Uterus (tissue), 4 donors: Measurements from ENCODE around the gene ARHGEF10L. TPM values are rescaled to one million over a fixed set of nuclear protein-coding genes. Genes with fewer than 3 reads are reported as not detected.
"Not testable (repeated sequence)": the region's sequence is repeated elsewhere in the genome, so short reads cannot be mapped to it uniquely, and the experiment has no call there.

Source experiments
- DNase-seq, 2 donors: peaks; one replicate each; pipeline ENCODE4 v3.0.0-alpha.2; 2019 to 2020
- H3K27ac ChIP-seq, 2 donors: fragments of 200-600 bp; sonication (generic); 1 replicate in 1 of 2; 2 replicates in 1 of 2; pipeline ENCODE4 v1.5.1; 2016 to 2018
- H3K27me3 ChIP-seq, 2 donors: fragments of 200-600 bp; sonication (generic); one replicate each; pipeline ENCODE4 v1.5.1; 2018 to 2019; ENCODE audit warnings: control low read depth in 1 of 2
- H3K36me3 ChIP-seq, 2 donors: fragments of 200-600 bp; sonication (generic); one replicate each; pipeline ENCODE4 v1.5.1; 2019; ENCODE audit warnings: control low read depth in 1 of 2
- H3K4me1 ChIP-seq, 2 donors: fragments of 200-600 bp; sonication (generic); one replicate each; pipeline ENCODE4 v1.5.1; 2018 to 2019; ENCODE audit warnings: control low read depth in 1 of 2
- H3K4me3 ChIP-seq, 2 donors: fragments of 200-600 bp; sonication (generic); 1 replicate in 1 of 2; 2 replicates in 1 of 2; pipeline ENCODE4 v1.5.1; 2018 to 2019; ENCODE audit warnings: mild to moderate bottlenecking in 1 of 2
- H3K9me3 ChIP-seq, 2 donors: fragments of 200-600 bp; sonication (generic); one replicate each; pipeline ENCODE4 v1.5.1; 2019; ENCODE audit warnings: control low read depth in 1 of 2
- POLR2A ChIP-seq, 2 donors: fragments of 450-650 bp; IDR thresholded peaks; one replicate each; pipeline ENCODE4 v1.6.1; 2016; ENCODE audit warnings: antibody characterized with exemption in 2 of 2, mild to moderate bottlenecking in 1 of 2, moderate library complexity in 1 of 2
- intact Hi-C: fragments of 100-400 bp; cut with DNase I; formaldehyde crosslinking; loops from one replicate; pipeline ENCODE4 v1.15.1; 2023; ENCODE audit warnings: low total_unique reads
- total RNA-seq, 4 donors: library from RNA; depleted of rRNA in 3 of 4; stranded (reverse); fragments of >200 nt in 3 of 4; gene quantifications; one replicate each; pipeline versions ENCODE4 v1.1.0 to v1.2.4, GENCODE V29; 2014 to 2023
- TF ChIP-seq, protein P1 (sequence below), 4 experiments: fragments of 200-600 bp in 2 of 4; fragments of 450-650 bp in 2 of 4; sonication (generic) in 2 of 4; IDR thresholded peaks; one replicate each; pipeline ENCODE4 v1.5.1; 2016 to 2019; ENCODE audit warnings: antibody characterized with exemption in 4 of 4, mild to moderate bottlenecking in 2 of 4, moderate library complexity in 1 of 4
- donor health status: DM: yes; HTN: yes; CAD: no.

Gene ARHGEF10L
- total RNA-seq, 4 donors from 2014 or later, result 5.6 to 61.9 (median 19.1) TPM

DNA sequence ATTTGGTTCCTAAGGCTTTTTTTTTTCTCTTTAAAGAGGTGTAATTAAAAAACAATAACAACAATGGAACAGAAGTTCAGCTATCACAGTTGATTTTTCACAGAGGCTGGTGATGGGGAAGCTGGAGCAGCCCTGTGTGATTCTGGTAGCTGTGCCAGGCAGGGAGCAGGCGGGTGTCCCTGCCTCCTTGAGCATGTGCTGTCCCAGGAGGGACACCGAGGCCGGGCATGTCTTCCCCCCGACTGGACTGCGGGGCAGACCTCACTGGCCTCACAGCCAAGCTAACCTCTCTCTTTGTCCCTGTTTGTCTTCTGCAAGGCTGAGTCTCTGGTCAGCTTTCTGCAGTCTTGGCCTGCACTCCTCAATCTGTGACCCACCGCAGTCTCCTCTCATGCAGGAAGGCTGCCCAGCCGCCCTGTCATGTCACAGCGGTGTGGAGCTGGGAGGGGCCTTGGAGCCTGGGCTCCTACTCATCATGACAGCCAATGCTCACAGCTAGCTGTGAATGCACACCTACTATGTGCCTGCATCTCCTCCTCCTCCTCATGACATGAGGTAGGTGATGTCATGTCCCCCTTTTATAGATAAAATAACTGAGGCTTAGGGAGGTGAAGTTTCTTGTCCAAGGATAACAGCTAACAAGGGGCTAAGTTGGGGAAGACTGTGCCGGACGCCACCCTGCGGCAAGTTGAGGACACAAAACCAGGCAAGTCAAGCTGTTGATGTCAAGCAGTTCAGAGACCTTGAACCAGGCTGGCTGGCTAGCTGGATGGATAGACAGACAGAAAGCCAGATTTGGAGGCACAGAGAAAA, 205.4 kb downstream of the ARHGEF10L start:
- no peak overlapping the region for H3K27ac ChIP-seq
- TF ChIP-seq, protein P1, sequence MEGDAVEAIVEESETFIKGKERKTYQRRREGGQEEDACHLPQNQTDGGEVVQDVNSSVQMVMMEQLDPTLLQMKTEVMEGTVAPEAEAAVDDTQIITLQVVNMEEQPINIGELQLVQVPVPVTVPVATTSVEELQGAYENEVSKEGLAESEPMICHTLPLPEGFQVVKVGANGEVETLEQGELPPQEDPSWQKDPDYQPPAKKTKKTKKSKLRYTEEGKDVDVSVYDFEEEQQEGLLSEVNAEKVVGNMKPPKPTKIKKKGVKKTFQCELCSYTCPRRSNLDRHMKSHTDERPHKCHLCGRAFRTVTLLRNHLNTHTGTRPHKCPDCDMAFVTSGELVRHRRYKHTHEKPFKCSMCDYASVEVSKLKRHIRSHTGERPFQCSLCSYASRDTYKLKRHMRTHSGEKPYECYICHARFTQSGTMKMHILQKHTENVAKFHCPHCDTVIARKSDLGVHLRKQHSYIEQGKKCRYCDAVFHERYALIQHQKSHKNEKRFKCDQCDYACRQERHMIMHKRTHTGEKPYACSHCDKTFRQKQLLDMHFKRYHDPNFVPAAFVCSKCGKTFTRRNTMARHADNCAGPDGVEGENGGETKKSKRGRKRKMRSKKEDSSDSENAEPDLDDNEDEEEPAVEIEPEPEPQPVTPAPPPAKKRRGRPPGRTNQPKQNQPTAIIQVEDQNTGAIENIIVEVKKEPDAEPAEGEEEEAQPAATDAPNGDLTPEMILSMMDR (IDR thresholded peaks at IDR 0.05), result no peak
- TF ChIP-seq POLR2A (IDR thresholded peaks at IDR 0.05), result no peak
- no peaks in the 10 kb centered on the region for H3K4me1 ChIP-seq
- H3K36me3 ChIP-seq, result no peaks in the 10 kb centered on the region
- intact Hi-C loops, result no loop called here
- no peaks in the 10 kb centered on the region for H3K27me3 ChIP-seq
- DNase-seq, result no peak
- H3K4me3 ChIP-seq, result no peak overlapping the region
- no peaks in the 10 kb centered on the region for H3K9me3 ChIP-seq

DNA sequence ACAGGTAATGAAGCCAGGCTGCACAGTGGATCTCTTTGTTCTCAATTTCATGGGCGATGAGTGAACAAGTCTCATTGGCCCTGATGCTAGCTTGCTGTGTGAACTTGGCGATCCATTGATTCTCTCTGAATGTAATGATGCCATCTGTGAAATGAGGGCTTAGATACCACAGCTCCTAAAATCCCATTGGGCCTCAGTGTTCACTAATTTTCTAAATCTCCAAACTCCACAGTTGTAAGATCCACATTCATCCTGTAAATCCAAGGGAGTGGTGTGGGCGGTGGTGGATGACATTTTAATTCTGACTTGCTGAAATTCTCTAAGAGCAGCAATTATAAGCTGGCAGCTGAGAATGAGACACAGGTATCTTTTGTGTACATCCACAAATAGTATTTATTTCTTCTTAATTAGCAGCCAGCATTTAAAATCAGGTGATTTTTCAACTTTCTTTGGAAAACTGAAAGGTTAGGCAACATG, 206.0 kb downstream of the ARHGEF10L start:
- Histone ChIP-seq H3K36me3 (no peaks in the 10 kb centered on the region), H3K4me1 (no peaks in the 10 kb centered on the region), H3K27ac (no peak overlapping the region), H3K4me3 (no peak overlapping the region), H3K27me3 (no peaks in the 10 kb centered on the region), H3K9me3 (no peaks in the 10 kb centered on the region)
- no peak for DNase-seq
- TF ChIP-seq POLR2A (IDR thresholded peaks at IDR 0.05), result no peak
- TF ChIP-seq, protein P1 (IDR thresholded peaks at IDR 0.05), result no peak
- intact Hi-C loops, result no loop called here

DNA sequence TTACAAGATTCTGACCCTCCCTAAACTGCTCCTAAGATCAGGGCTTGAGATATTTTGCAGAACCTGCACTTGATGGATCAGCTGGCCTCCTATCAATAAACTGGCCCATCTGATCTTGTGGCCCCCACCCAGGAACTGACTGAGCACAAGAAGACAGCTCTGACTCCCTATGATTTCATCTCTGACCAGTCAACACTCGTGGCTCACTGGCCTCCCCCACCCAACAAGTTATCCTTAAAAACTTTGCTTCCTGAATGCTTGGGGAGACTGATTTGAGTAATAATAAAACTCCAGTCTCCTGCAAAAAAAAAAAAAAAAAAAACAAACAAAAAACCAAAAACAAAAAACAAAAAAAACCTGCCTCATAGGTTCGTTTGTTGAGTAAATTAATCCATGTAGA, 206.8 kb downstream of the ARHGEF10L start:
- H3K36me3 ChIP-seq, H3K27ac ChIP-seq, H3K27me3 ChIP-seq, H3K4me1 ChIP-seq, DNase-seq, intact Hi-C loops, H3K4me3 ChIP-seq, H3K9me3 ChIP-seq: not testable (repeated sequence)

DNA sequence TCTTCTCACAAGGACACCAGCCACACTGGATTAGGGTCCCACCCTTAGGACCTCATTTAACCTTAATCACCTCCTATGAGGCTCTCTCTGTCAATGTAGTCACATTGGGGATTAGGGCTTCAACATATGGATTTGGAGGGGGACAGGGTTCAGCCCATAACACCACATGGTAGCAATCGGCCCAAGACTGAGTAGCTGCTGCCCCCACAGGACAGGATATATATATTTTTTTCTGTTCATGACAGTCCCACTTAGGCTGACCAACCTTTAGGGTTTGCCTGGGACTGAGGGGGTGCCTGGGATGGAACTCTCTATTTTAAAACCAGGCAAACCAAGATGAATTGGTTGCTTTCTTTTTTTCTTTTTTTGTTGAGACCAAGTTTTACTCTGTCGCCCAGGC, 207.4 kb downstream of the ARHGEF10L start:
- DNase-seq, result no peak
- Histone ChIP-seq H3K4me1 (no peaks in the 10 kb centered on the region), H3K4me3 (no peak overlapping the region), H3K27ac (no peak overlapping the region), H3K36me3 (no peaks in the 10 kb centered on the region), H3K9me3 (no peaks in the 10 kb centered on the region), H3K27me3 (no peaks in the 10 kb centered on the region)
- TF ChIP-seq, protein P1 (IDR thresholded peaks at IDR 0.05), result no peak
- TF ChIP-seq POLR2A (IDR thresholded peaks at IDR 0.05), result no peak
- intact Hi-C loops, result no loop called here

Other genes starting within 250 kb of the ARHGEF10L start
- gene PADI4, start 231.5 kb upstream of the ARHGEF10L start, total RNA-seq, result 1 to 10 TPM in 1 of 4 donors, not detected in 3; 1.2 TPM
- under 1 TPM in 1 of 4 donors, not detected in 3; 0.55 TPM for gene PADI6, start 167.5 kb upstream of the ARHGEF10L start, total RNA-seq
- 10 to 100 TPM; 11.8 to 50.4 (median 25.7) TPM for gene RCC2, start 100.0 kb upstream of the ARHGEF10L start, total RNA-seq
- not detected for gene ACTL8, start 215.6 kb downstream of the ARHGEF10L start, total RNA-seq